NCI-H1105 (cell line): ENCODE measurements around the gene AGO1.
"Not testable (repeated sequence)": the region's sequence is repeated elsewhere in the genome, so short reads cannot be mapped to it uniquely, and the experiment has no call there.

Source experiments
- DNase-seq: peaks from one replicate; lab custom pipeline; 2025; lab: John Stamatoyannopoulos, UW

AGO1 gene

DNA sequence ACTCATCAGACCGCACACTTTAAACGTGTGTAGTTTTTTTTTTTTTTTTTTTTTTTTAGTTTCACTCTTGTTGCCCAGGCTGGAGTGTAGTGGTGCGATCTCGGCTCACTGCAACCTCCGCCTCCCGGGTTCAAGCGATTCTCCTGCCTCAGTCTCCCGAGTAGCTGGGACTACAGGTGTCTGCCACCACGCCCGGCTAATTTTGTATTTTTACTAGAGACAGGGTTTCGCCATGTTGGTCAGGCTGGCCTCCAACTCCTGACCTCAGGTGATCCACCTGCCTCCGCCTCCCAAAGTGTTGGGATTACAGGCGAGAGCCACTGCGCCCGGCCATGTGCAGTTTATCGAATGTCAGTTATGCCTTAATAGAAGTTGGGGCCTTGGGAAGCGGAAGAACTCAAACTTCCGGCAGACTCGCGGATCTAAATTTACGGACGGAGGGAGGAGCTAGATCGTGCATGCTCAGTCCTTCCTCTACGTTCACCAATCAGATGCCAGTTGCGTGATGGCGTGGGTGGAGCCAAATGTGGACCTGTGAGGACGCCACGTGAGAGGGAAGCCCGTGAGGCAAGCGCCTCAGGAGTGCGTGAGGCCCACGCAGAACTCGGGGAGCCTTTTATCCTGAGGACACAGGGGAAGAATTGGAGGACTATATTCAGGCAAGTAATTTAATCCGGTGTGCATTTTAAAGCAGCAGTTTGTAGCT, 13.6 kb upstream of the AGO1 start:
- DNase-seq: not testable (repeated sequence)

DNA sequence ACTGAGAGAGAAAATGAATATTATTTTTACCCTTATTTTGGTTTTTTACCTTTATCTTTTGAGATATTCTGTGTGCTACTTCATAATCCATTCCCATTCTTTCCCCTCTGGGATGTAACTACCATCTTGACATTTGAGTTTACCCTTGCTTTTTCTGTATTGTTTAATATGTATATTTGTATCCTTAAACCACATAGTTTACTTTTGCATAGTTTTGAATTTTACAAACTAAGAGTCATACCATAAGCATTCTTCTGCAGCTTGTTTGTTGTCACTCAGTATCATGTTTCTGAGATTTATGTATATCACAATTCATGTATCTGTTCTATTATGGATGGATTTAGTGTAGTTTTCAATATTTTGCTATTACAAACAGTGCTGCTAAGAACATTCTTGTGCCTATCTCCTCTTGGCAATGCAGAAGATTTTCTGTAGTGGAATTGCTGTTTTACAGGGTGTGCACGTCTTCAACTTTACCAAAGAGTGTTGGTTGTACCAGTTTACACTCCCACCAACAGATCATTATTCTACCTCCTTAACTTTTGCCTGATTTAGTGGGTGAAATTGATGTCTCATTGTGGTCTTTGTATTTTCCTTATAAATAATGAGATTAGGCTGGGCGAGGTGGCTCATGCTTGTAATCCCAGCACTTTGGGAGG, 12.2 kb upstream of the AGO1 start:
- no peak for DNase-seq

DNA sequence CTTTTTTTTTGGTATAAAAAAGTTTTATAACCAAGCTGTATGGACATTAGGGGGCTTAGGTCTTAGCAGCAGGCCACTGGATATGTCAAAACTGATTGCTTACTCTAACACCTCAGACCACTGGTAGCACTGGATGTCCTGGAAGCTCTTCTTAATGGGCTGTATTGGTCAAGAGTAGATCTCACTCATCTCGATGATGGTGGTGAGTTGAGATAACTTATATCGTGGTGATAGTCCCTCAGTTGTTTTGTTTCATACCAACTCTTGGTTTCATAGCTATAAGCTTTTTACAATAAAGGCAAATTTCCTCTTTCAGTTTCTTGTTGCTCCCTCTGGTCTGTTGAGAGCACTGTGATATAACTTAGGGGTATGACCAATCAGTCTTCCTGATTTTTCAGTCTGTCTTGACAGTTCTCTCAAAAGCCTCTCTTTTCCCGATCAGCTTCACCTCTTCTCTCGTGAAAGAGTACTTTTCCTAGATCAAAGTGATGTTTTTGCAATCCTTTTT, 9.7 kb upstream of the AGO1 start:
- DNase-seq: no peak

DNA sequence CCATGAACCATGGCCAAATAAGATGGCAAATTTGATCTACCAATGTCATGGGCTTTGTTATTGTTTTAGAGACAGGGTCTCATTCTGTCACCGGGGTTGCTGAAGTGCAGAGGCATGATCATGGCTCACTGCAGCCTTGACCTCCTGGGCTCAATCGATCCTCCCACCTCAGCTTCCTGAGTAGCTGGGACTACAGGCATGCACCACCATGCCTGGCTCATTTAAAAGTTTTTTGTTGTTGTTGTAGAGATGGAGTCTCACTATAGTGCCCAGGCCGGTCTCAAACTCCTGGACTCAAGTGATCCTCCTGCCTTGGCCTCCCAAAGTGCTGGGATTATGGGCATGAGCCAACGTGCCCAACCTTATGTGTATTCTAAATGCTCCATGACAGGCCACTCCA, 8.9 kb upstream of the AGO1 start:
- not testable (repeated sequence) for DNase-seq

DNA sequence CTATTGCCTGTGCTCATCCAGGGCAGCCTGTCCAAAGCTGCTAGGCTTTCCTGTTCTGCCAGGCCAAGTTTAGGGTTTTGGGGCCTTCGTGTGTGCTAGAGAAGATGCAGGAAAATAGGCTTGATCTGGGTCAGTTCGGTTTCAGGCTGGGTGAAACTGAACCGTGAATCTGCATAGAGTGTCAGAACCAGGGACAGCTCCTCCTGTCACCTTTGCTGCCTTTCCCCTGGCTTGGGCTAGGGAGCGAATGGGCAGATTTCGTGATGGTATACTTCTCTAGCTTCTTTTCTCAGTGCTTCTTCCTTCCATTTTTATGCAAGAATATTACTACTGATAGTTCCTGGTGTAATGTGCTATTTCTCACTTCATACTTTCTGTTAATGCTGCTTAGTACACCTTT, 6.0 kb upstream of the AGO1 start:
- no peak for DNase-seq

DNA sequence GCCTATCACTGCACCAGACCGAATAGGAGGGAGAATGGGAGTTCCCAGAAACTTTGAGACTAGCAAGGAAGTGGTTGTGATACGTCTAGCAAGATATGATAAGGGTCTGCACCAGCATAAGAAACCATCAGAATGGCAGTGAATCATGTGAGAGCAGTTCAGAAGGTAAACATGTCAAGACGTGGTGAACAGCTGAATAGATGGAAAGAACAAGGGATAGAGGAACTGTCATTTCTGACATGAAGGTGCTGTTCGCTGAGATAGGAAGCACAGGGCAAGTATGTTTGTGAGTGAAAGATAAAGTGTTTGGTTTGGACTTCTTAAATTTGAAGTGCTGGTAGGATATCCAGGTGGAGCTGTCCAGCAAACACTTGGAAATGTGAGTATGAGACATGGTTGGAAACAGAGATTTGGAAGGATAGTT, 1.1 kb upstream of the AGO1 start:
- DNase-seq: no peak

DNA sequence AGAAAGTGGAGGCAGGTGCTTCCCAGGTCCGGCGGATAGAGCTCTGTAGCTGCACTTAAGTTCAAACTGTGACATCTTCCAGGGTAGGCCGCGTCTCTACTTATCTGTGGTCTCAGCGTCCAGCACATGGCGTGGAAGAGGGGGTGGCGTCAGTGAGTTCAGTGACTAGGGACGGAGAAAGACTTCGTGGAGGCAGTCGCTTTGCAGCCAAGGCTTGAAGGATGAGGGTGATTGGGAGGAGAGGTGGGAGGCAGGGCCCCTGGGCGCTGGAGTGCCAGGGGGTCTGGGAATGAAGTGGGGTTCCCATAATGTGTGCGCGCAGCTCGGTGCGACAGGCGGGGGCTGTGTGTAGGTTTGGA, 444 bp upstream of the AGO1 start:
- DNase-seq: no peak

DNA sequence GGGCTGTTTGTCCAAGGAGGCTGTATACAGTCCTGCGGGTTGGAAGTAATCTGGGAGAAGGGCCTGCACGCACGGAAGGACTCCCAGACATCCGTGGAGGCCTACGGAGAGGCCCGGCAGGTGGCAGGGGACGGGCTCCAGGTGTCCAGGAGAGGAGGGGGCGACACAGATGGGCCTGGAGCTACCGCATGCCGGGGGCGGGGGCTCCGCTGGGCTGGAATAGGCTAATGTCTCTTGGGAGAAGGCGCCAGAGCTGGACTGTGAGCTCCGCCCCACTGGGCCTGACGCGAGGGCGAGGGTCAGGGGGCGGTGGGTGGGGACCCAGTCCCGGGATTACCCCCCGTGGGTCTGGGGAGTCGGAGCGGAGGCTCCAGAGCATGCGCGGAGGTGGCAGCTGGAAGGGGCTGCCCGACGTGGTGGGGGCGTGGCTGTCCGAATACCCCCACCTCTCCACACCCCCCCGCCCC, 659 bp downstream of the AGO1 start:
- DNase-seq: peak; percentile 58

DNA sequence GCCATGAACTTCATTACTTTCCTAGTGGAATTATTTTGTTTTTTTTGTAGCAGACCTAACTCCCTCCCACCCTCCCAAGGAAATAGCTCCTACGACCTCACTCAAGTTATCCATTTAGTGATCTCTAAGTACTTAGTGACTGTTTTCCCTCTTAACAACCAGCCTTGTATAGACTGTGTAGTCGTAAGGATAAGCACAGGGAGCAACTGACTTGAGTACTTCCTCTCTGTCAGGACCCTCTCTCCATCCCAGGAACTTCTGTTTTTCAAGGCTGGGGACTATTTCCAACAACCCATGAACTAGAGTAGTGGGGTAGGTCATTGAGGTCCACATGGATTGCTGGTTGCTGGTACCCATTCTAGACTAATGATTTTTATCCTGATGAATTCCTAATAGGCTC, 1.9 kb downstream of the AGO1 start:
- DNase-seq: no peak

DNA sequence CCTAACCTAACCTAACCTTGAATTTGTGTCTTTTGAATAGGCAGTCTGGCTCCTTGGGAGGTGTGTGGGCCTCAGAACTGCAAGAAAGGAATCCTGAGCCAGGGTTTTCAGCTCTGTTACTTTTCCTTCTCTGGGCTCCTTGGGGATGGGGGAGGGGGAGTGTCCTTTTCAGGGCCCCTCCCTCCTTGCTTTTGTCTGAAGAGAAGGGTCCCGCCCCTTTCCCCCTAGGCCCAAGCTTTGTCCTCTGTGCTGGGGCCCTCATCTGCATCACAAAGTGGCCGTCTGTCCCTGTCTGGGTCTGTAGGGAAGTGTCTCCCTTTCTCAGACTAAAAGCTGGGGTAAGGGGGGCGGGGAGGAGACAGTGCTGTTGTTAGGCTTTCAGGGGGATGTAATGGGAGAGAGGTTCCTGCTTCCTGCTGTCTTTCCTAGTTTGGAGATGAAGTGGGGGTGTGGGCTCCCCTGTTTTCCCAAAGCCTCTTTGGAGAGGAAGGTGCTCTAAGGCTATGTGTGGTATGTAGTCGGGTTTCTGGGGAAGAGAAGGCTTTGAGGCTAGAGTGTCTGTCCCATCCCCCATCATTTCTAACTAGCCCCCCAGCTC, 3.1 kb downstream of the AGO1 start:
- no peak for DNase-seq

DNA sequence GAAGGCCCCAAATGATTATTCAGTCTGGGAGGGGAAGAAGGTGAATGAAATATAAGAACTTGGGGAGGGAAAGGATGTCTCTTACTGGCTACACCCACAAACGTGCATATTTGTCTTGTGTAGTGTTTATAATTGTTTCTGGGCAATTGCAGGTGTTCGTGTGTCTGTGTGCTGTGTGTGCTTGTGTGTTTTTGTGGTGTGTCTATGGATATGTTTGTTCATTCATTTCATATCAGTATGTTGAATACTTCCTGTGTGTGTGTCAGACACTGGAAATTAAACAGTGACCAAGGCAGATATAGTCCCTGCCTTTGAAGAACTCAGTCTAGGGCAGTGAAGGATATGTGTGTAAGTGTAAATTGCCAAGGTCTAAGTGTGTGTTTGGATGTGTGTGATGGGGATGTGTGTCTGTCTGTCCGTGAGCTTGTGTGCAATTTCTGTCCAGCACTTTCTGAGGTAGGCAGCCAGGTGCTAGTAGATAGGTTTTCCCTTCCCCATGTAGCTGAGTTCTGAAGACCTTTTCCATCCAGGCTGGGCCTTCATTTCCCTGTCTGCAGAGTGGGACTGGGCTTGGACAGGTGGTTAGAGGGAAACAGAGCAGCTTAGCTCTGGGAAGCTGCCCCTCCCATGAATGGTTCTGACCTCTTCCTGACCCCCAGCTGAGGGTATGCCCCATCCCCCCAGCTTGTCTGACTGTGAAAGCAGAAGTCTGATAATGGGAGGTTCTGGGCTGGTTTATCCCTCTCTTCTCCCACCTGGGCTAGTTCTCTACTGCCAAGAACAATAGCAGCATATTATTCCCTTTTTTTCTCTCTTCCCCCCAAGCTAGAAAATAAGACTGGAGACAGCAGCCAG, 3.8 kb downstream of the AGO1 start:
- no peak for DNase-seq

DNA sequence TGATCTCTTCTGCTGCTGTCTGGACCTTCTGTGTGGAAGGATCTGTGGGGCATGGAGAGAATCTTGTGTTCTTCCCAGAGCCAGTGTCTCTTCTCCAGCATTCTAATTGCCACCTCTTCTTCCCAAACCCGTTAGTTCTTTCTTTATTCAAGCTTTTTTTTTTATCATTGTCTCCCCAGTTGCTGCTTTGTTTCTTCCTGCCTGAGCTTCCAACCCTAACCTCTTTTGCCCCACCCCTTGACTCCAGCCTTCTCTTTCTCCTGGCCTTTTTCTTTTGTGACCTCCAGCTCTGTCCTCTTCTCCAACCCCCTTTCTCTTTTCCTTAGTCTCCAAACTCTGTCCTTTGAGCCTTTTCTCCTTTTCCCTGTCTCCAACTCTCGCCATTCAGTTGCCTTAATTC, 4.5 kb downstream of the AGO1 start:
- DNase-seq: no peak

DNA sequence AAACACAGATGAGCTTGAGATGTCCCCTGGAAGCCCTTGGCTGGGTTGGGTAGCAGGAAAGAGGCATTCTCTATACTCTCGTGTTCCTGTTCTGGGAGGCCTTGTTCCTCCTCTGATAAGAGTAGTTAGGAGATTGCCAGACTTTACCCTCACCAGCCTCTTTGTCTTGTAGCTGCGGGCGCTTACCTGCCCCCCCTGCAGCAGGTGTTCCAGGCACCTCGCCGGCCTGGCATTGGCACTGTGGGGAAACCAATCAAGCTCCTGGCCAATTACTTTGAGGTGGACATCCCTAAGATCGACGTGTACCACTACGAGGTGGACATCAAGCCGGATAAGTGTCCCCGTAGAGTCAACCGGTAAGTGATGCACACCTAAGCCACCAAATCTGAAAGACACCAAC, 5.2 kb downstream of the AGO1 start:
- no peak for DNase-seq

DNA sequence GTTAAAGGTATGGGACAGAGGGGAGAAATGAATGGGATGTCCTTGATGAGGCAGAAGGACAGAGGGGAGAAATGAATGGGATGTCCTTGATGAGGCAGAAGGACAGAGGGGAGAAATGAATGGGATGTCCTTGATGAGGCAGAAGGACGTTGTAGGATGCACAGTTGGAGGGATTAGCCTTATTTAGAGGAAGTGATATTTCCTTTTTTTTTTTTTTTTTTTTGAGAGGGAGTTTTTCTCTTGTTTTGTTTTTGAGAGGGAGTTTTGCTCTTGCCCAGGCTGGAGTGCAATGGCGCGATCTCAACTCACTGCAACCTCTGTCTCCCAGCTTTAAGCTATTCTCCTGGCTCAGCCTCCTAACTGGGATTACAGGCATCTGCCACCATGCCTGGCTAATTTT, 6.0 kb downstream of the AGO1 start:
- DNase-seq: not testable (repeated sequence)

DNA sequence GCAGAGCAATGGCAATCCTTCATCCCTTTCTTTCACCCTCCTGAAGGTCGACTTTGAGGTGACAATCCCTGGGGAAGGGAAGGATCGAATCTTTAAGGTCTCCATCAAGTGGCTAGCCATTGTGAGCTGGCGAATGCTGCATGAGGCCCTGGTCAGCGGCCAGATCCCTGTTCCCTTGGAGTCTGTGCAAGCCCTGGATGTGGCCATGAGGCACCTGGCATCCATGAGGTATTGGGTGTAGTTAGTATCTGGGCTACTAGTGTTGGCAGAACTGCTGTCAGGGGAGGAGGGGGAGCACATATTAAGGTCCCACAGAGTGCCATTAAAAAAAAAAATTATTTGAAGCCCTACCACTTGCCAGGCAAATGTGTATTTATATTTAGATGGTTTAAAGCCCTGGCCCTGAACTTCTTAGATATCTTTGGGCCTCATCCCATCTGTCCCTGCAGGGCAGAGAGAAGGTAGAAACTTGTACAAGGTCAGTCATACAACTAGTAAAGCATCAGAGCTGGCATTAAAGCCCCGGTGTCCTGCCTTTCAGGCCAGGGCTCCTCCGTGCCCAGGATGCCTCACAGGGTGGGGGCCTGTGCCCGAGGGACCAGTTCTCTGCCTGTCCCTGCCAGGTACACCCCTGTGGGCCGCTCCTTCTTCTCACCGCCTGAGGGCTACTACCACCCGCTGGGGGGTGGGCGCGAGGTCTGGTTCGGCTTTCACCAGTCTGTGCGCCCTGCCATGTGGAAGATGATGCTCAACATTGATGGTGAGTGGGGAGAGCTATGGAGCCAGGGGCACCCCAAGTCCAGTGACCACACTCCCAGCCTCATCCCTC, 10.3 kb downstream of the AGO1 start:
- no peak for DNase-seq

DNA sequence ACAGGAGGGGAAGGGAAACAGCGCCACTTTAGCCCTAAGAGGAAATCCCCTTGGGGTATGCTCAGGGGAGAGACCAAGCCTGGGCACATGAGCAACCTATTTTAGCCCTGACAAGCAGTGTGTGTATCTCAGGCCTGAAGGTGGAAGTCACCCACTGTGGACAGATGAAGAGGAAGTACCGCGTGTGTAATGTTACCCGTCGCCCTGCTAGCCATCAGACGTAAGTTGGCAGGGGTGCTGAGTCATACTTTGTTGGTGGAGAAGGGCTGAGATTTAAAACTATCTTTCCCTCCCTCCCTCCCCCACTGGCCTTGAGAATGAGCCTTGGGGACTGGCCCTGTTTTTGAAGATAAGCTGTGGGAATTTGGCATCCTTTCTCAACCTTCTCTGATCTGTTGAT, 11.2 kb downstream of the AGO1 start:
- DNase-seq: no peak

DNA sequence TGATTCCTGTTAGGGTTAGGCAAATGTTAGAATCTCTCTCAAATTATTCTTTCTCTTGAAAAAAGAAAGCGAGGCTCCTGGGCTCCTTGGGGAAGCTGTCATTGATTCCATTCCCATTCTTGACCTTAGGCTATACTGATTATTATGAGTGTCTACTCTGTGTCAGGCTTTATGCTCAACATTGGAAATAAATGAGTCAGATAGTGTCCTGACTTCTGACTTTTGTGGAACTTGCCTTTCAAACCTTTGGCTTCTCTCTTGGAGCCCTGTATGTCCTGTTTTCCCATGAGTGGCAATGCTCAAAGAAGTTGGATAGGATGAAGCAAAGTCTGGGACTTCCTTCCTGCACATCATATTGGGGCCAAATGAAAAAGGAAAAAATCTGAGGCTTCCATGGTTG, 11.6 kb downstream of the AGO1 start:
- no peak for DNase-seq

DNA sequence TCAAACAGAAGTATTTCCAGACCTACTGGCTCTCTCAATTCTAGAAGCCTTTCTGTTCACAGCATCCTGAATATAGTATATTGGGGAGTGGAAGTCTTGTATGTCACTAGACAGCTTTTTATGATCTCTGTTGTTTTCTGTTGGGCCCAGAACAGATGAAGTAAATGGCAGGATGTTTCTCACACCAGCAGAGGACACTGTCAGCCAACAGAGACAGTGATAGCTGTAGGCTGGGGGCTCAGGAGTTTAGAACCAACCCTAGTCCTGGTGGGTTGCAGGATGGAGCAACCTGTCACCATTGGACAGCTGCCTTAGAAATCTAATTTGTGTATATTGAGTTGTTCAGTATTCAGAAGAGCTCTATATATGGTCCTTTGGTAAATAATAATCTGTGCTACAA, 16.9 kb downstream of the AGO1 start:
- no peak for DNase-seq

DNA sequence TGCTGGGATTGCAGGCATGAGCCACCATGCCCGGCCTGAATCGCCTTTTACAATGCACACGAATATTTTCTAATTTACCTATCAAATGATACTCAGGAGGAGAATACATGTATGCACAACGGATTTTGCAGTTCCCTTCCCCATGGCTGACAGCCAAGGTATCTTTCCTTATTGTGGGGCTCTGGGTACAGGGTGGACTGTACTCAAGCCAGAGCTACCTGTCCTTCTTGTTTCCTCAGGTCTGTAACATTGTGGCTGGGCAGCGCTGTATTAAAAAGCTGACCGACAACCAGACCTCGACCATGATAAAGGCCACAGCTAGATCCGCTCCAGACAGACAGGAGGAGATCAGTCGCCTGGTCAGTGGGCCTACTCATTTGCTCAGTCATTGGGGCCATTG, 18.2 kb downstream of the AGO1 start:
- DNase-seq: no peak

DNA sequence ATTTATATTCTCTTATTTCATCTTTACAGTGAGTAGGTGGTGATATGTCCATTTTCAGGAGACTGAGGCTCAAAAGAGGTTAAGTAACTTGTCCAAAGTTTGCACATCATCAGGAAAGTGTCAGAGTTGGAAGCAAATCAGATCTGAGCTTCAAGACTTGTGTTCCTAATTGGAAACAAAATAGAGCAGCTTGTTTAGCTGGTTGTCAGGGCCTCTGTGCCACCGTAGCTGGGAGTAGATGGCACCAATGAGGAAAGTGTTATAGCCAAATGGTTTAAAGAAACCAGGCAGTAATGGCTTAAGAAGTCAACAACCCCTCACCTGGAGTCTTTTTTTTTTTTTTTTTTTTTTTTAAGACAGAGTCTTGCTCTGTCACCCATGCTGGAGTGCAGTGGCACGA, 19.7 kb downstream of the AGO1 start:
- DNase-seq: no peak

DNA sequence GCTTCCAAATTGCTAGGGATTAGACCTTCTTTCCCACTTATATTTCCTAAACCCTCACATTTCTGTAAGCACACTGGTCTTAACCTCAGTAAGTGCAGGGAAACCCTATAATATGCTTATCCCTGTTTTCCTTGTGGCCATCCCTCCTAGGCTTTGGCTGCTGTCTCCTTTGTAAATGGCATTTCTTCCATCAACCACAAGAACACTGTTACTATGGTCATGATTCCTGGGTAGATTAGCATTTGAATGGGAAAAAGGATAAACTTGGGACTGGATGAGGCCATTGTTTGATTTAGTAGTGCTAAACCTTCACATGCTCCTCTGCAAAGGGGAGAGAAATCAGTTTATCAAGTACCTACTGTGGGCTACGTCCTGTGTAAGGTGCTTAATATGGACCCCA, 31.7 kb downstream of the AGO1 start:
- no peak for DNase-seq

DNA sequence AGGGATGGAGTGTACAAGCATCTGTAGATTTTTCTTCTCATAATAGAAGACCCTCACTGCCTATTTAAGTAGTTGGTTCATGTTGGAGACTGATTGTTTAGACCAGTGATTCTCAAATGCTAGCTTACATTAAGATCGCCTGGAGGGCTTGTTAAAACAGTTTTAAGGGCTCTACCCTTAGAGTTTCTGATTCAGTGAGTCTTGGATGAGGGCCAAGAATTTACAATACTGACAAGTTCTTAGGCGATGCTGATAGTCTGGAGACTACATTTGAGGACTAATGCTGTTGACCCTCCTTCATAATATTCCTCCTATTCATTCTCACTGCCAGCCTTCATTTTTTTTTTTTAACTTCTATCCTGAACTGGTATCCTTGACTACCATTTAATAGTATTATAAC, 32.7 kb downstream of the AGO1 start:
- DNase-seq: no peak
